GM18519 (cell line): ENCODE measurements around the gene UFD1.
A peak's percentile ranks its signal among the peaks of the same experiment; 100 is the strongest.
"Not testable (repeated sequence)": the region's sequence is repeated elsewhere in the genome, so short reads cannot be mapped to it uniquely, and the experiment has no call there.

Experiments
- ATAC-seq: cut with Tn5 transposase; IDR thresholded peaks from one replicate; pipeline ENCODE4 v1.9.1; 2021; ENCODE audit warnings: mild to moderate bottlenecking, moderate library complexity; ENCODE audit not compliant: unreplicated experiment, low FRiP score

UFD1 gene

GRCh38 chr22:19451570-19451969 is 27.4 kb downstream of the UFD1 start:
- ATAC-seq: no peak

GRCh38 chr22:19450363-19451175 is 28.4 kb downstream of the UFD1 start:
- ATAC-seq: no peak

GRCh38 chr22:19449422-19449767 is 29.6 kb downstream of the UFD1 start:
- no peak for ATAC-seq

- ATAC-seq: no peak
Measured at GRCh38 chr22:19448739-19449421, 30.1 kb downstream of the UFD1 start.

GRCh38 chr22:19448076-19448607 is 30.9 kb downstream of the UFD1 start:
- ATAC-seq: peak; percentile 24

- ATAC-seq: peak; percentile 59
Measured at GRCh38 chr22:19447330-19448075, 31.5 kb downstream of the UFD1 start, which contains the start of gene C22orf39. C22orf39 (minus strand) TSS chr22:19447711; CDS start chr22:19447688, 23 bp downstream.

GRCh38 chr22:19446603-19447329 is 32.2 kb downstream of the UFD1 start:
- no peak for ATAC-seq

GRCh38 chr22:19445279-19445982 is 33.6 kb downstream of the UFD1 start:
- ATAC-seq: not testable (repeated sequence)

- no peak for ATAC-seq
Measured at GRCh38 chr22:19443544-19444211, 35.3 kb downstream of the UFD1 start.

- no peak for ATAC-seq
Measured at GRCh38 chr22:19442166-19442565, 36.8 kb downstream of the UFD1 start.

- no peak for ATAC-seq
Measured at GRCh38 chr22:19440411-19441195, 38.4 kb downstream of the UFD1 start.

- no peak for ATAC-seq
Measured at GRCh38 chr22:19438298-19438697, 40.7 kb downstream of the UFD1 start.

- ATAC-seq: not testable (repeated sequence)
Measured at GRCh38 chr22:19436444-19437161, 42.4 kb downstream of the UFD1 start.

- ATAC-seq: no peak
Measured at GRCh38 chr22:19434829-19435580, 44.0 kb downstream of the UFD1 start.

- ATAC-seq: no peak
Measured at GRCh38 chr22:19434401-19434800, 44.6 kb downstream of the UFD1 start.

GRCh38 chr22:19432133-19432851 is 46.7 kb downstream of the UFD1 start, which contains the start of gene MRPL40:
MRPL40 (plus strand) TSS chr22:19432545; CDS start chr22:19432555, 10 bp downstream.
- peak; percentile 66 for ATAC-seq
